ENCODE data around the gene CRIM1.

DNA sequence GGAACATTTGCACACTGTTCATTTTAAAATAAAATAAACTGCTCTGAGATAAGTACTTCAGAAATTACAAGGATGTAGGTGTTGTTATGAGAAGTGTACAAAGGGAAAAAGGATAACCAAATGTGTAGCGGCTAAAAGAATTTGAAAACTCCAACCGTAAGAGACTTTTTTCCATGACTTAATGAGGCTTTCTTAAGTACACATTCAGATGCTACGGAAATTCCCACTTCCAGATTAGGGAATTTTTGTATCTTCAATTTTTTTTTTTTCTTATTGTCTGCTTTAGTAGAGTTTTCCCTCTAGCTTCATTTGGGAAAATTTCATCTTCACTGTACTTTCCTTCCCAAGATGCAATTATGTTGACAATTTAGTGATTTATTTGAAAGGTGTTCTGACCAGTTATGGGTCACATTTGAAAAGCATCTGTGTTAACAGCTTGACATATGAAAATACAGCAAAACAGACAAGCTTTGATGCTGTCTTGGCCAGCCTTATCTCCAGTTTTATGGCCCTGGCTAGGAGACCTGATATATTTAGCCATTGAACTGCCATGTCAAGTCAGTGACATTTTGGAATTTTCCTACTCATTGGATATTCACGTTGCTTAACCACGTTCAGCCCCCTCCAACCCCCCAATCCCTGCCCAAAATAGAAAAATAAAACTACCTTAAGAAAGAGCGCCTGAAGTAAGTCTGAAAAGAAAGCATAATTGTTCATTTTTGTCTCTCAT is 136.8 kb downstream of the CRIM1 start:
- TF ChIP-seq, protein P1, sequence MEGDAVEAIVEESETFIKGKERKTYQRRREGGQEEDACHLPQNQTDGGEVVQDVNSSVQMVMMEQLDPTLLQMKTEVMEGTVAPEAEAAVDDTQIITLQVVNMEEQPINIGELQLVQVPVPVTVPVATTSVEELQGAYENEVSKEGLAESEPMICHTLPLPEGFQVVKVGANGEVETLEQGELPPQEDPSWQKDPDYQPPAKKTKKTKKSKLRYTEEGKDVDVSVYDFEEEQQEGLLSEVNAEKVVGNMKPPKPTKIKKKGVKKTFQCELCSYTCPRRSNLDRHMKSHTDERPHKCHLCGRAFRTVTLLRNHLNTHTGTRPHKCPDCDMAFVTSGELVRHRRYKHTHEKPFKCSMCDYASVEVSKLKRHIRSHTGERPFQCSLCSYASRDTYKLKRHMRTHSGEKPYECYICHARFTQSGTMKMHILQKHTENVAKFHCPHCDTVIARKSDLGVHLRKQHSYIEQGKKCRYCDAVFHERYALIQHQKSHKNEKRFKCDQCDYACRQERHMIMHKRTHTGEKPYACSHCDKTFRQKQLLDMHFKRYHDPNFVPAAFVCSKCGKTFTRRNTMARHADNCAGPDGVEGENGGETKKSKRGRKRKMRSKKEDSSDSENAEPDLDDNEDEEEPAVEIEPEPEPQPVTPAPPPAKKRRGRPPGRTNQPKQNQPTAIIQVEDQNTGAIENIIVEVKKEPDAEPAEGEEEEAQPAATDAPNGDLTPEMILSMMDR (IDR thresholded peaks at IDR 0.05): no peak
- no peak for TF ChIP-seq POLR2A (IDR thresholded peaks at IDR 0.05)
